Measurements from ENCODE around the gene AMELX. TPM values are rescaled to one million over a fixed set of nuclear protein-coding genes. Genes with fewer than 3 reads are reported as not detected.

Gene AMELX
- total and polyA plus RNA-seq, 2 donors from 2014 or later: not detected

DNA sequence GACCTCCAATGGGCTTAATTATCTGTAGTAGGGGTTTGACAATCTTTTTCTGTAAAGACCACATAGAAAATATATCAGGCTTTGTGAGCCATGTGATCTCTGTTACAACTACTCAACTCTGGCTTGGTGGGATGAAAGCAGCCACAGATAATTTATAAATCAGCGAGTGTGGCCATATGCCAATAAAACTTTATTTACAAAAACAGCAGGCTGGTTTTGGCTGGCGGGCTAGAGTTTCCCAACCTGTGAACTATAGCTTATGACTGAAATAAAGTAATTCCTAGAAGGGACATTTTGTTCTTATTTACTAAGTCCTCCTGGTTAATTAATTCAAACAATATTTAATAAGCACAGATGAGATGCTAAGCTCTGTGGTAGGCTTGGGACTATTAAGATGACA, 35.9 kb upstream of the AMELX start:
- DNase-seq (no peak), FAIRE-seq (no peak)
- Histone ChIP-seq H3K27me3 (ENCODE audit: control insufficient read depth, insufficient read depth, low read length) (no peaks in the 10 kb centered on the region), H3K27ac (ENCODE audit: low read depth in 2 of 2, low read length in 2 of 2) (no peak overlapping the region), H3K9me3 (ENCODE audit: control insufficient read depth in 2 of 3, insufficient read depth in 1 of 3, low read length in 3 of 3) (no peaks in the 10 kb centered on the region), H3K36me3 (ENCODE audit: control insufficient read depth in 2 of 3, insufficient read depth in 3 of 3, low read length in 3 of 3) (no peaks in the 10 kb centered on the region), H3K4me1 (ENCODE audit: control insufficient read depth in 2 of 3, insufficient read depth in 2 of 3, low read depth in 1 of 3, low read length in 3 of 3) (no peaks in the 10 kb centered on the region), H3K4me3 (ENCODE audit: low read length in 3 of 3) (no peak overlapping the region), H3K9ac (ENCODE audit: low read length in 3 of 3) (no peak overlapping the region)
- intact Hi-C loops (cut with DNase I): no loop called here
- TF ChIP-seq, protein P1, sequence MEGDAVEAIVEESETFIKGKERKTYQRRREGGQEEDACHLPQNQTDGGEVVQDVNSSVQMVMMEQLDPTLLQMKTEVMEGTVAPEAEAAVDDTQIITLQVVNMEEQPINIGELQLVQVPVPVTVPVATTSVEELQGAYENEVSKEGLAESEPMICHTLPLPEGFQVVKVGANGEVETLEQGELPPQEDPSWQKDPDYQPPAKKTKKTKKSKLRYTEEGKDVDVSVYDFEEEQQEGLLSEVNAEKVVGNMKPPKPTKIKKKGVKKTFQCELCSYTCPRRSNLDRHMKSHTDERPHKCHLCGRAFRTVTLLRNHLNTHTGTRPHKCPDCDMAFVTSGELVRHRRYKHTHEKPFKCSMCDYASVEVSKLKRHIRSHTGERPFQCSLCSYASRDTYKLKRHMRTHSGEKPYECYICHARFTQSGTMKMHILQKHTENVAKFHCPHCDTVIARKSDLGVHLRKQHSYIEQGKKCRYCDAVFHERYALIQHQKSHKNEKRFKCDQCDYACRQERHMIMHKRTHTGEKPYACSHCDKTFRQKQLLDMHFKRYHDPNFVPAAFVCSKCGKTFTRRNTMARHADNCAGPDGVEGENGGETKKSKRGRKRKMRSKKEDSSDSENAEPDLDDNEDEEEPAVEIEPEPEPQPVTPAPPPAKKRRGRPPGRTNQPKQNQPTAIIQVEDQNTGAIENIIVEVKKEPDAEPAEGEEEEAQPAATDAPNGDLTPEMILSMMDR (IDR thresholded peaks at IDR 0.05; ENCODE audit: borderline replicate concordance, extremely low read depth, insufficient read depth): no peak

DNA sequence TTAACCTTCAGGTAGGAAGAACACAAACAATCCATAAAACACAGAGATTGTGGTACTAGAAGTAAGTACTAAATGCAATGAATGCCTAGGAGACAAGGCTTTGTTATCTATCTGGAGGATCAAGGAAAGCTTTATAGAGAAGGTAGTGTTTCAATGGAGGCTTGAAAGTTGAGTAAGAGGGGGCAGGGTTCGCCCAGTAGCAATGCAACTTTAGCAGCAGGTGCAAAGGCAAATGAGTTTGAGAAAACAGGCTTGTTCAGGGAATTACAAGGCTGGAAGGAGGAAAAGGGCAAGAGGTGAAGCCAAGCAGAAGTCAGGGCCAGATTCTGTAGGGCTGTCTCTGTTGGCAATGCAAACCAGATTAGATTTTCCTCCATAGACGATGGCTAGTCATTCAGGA, 35.5 kb upstream of the AMELX start:
- H3K27ac ChIP-seq (ENCODE audit: low read depth in 2 of 2, low read length in 2 of 2): no peak overlapping the region
- FAIRE-seq (no peak), DNase-seq (no peak)
- no peaks in the 10 kb centered on the region for H3K36me3 ChIP-seq (ENCODE audit: control insufficient read depth in 2 of 3, insufficient read depth in 3 of 3, low read length in 3 of 3)
- no peaks in the 10 kb centered on the region for H3K9me3 ChIP-seq (ENCODE audit: control insufficient read depth in 2 of 3, insufficient read depth in 1 of 3, low read length in 3 of 3)
- no peaks in the 10 kb centered on the region for H3K4me1 ChIP-seq (ENCODE audit: control insufficient read depth in 2 of 3, insufficient read depth in 2 of 3, low read depth in 1 of 3, low read length in 3 of 3)
- no peak overlapping the region for H3K9ac ChIP-seq (ENCODE audit: low read length in 3 of 3)
- intact Hi-C loops (cut with DNase I): no loop called here
- H3K4me3 ChIP-seq (ENCODE audit: low read length in 3 of 3): no peak overlapping the region
- TF ChIP-seq, protein P1 (IDR thresholded peaks at IDR 0.05; ENCODE audit: borderline replicate concordance, extremely low read depth, insufficient read depth): no peak
- H3K27me3 ChIP-seq (ENCODE audit: control insufficient read depth, insufficient read depth, low read length): no peaks in the 10 kb centered on the region

DNA sequence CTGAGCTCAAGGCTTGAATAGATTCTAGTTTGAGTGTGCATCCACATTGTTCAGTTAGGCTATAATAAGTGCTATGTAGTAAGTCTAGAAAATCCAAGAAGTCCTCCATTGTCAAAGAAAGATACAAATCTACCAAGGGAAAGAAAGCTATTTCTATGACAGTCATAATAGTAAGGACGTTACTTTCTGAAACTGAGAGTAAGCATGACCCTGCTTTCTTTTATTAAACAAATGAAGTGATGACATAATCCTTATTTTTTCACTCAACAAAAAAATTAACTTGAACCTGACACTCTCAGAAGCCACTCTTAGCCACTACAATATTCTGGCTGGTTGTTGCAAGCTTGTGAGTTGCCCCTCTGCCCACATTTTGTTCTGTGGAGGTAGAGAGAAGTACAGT, 33.8 kb upstream of the AMELX start:
- Histone ChIP-seq H3K27me3 (ENCODE audit: control insufficient read depth, insufficient read depth, low read length) (no peaks in the 10 kb centered on the region), H3K9me3 (ENCODE audit: control insufficient read depth in 2 of 3, insufficient read depth in 1 of 3, low read length in 3 of 3) (no peaks in the 10 kb centered on the region), H3K9ac (ENCODE audit: low read length in 3 of 3) (no peak overlapping the region), H3K4me1 (ENCODE audit: control insufficient read depth in 2 of 3, insufficient read depth in 2 of 3, low read depth in 1 of 3, low read length in 3 of 3) (no peaks in the 10 kb centered on the region), H3K27ac (ENCODE audit: low read depth in 2 of 2, low read length in 2 of 2) (no peak overlapping the region), H3K4me3 (ENCODE audit: low read length in 3 of 3) (no peak overlapping the region), H3K36me3 (ENCODE audit: control insufficient read depth in 2 of 3, insufficient read depth in 3 of 3, low read length in 3 of 3) (no peaks in the 10 kb centered on the region)
- no peak for FAIRE-seq
- intact Hi-C loops (cut with DNase I): no loop called here
- no peak for DNase-seq
- TF ChIP-seq, protein P1 (IDR thresholded peaks at IDR 0.05; ENCODE audit: borderline replicate concordance, extremely low read depth, insufficient read depth): no peak

DNA sequence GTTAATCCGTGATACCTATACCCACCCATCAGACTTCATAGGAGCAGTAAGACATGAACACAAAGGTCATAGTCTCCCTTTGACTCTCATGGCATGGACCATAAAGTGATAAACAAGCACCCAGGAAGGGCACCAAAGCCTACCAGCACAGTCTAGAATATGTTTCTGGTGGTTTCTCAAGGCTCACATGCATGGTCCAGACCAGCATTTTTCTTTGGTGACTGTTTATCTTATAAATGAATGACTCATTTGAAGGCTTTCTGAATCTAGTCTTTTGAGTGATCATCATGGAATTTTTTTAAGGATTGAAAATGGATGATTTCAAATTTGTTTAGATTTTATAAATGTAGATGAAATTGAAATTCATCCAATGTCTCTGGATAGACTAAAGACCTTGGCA, 32.0 kb upstream of the AMELX start:
- no peaks in the 10 kb centered on the region for H3K4me1 ChIP-seq (ENCODE audit: control insufficient read depth in 2 of 3, insufficient read depth in 2 of 3, low read depth in 1 of 3, low read length in 3 of 3)
- no peaks in the 10 kb centered on the region for H3K36me3 ChIP-seq (ENCODE audit: control insufficient read depth in 2 of 3, insufficient read depth in 3 of 3, low read length in 3 of 3)
- no peaks in the 10 kb centered on the region for H3K27me3 ChIP-seq (ENCODE audit: control insufficient read depth, insufficient read depth, low read length)
- H3K4me3 ChIP-seq (ENCODE audit: low read length in 3 of 3): no peak overlapping the region
- DNase-seq (no peak), FAIRE-seq (no peak)
- no peak overlapping the region for H3K27ac ChIP-seq (ENCODE audit: low read depth in 2 of 2, low read length in 2 of 2)
- H3K9ac ChIP-seq (ENCODE audit: low read length in 3 of 3): no peak overlapping the region
- no peaks in the 10 kb centered on the region for H3K9me3 ChIP-seq (ENCODE audit: control insufficient read depth in 2 of 3, insufficient read depth in 1 of 3, low read length in 3 of 3)
- intact Hi-C loops (cut with DNase I): no loop called here
- TF ChIP-seq, protein P1 (IDR thresholded peaks at IDR 0.05; ENCODE audit: borderline replicate concordance, extremely low read depth, insufficient read depth): no peak

Measured in kidney (tissue), 14 donors.